Thymus (tissue), 11 donors: ENCODE results near the gene TLCD3B. TPM values are rescaled to one million over a fixed set of nuclear protein-coding genes. Genes with fewer than 3 reads are reported as not detected.

ENCODE experiments used
- DNase-seq, 9 donors: peaks; one replicate each; pipeline ENCODE4 v3.0.0-alpha.2; 2013; ENCODE audit warnings: low spot score in 9 of 9, low read depth in 6 of 9, missing footprints in 1 of 9
- H3K27ac ChIP-seq, 2 donors: one replicate each; pipeline ENCODE4 v1.5.1; 2013; ENCODE audit warnings: control low read depth in 1 of 2, low read depth in 1 of 2, low read length in 1 of 2, mild to moderate bottlenecking in 1 of 2, moderate library complexity in 1 of 2
- H3K27me3 ChIP-seq, 2 donors: one replicate each; pipeline ENCODE4 v1.5.1; 2013; ENCODE audit warnings: low read length in 1 of 2; ENCODE audit not compliant: control insufficient read depth in 2 of 2, insufficient read depth in 1 of 2
- H3K36me3 ChIP-seq, 2 donors: one replicate each; pipeline ENCODE4 v1.5.1; 2013; ENCODE audit warnings: low read length in 1 of 2, mild to moderate bottlenecking in 1 of 2, moderate library complexity in 1 of 2; ENCODE audit not compliant: control insufficient read depth in 2 of 2, insufficient read depth in 2 of 2
- H3K4me1 ChIP-seq, 2 donors: one replicate each; pipeline ENCODE4 v1.5.1; 2013; ENCODE audit warnings: low read length in 2 of 2; ENCODE audit not compliant: control insufficient read depth in 2 of 2, insufficient read depth in 2 of 2
- H3K4me3 ChIP-seq, 2 donors: one replicate each; pipeline ENCODE4 v1.5.1; 2013; ENCODE audit warnings: low read length in 2 of 2, control low read depth in 1 of 2, mild to moderate bottlenecking in 1 of 2
- H3K9me3 ChIP-seq, 2 donors: one replicate each; pipeline ENCODE4 v1.5.1; 2013; ENCODE audit warnings: low read length in 1 of 2, mild to moderate bottlenecking in 1 of 2; ENCODE audit not compliant: control insufficient read depth in 2 of 2, insufficient read depth in 1 of 2
- WGBS: extraction: QIAGEN DNeasy Blood & Tissue Kit; methylation state at CpG from one replicate; pipeline ENCODE4 v1.1.7; 2013; 5-methylcytosine and 5-hydroxymethylcytosine counted together
- polyA plus RNA-seq: library from polyadenylated mRNA; stranded (reverse); fragments of 200-250 nt; gene quantifications from one replicate; pipeline ENCODE4 v1.2.3, GENCODE V29; 2013
- total RNA-seq: library from RNA; stranded (reverse); fragments of 120-200 nt; gene quantifications from one replicate; pipeline ENCODE4 v1.2.4, GENCODE V29; 2013
- donor health status: healthy.

Gene TLCD3B
- total and polyA plus RNA-seq, 2 donors, result 0.24 to 0.68 TPM

DNA sequence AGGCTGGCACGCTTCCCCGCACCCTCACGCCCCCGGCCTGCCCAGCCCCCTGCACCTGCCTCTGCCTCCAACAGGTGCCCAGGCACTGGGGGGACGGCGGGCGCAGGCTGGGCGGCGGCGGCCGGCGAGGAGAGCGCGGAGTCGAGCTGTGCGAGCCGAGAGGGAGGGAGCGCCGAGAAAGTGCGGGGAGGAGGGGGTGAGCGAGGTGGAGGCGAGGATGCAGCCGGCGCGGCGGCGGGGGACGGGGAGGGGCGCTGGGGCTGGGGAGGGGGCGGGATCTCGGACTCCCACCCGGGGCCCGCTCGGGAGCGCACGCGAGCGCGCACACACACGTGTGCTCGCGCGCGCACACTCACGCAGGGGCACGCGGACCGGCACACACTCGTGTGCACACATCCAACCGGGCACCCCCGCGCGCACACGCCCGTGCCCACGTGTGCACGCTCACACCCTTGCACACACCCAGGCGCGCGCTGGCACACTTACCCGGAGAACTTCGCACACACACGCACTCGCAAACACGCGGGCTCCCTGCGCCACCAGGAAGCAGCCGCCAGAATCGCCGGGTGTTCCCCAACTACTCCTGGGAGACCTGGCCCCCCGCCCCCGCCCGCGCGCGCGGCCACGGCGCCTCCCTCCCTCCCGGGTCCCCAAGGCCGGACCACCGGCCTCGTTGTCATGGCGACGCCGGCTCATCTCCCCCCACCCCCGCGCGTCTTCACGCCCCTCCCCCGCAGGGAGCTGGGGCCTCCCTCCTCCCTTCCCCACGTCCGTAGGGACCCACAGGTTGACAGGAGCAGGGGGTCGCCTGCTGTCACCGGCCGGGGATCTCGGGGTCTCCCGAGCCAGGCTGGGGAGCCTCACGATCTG is 20.0 kb downstream of the TLCD3B start, which contains the start of gene DOC2A:
DOC2A (minus strand) TSS at position 184 of the 870 bp plus-strand sequence. CDS start 805 bp downstream, outside the sequence.
- DNase-seq, result peak in 1 of 9 donors; percentile 55
- Histone ChIP-seq H3K27me3 (peaks cover 29 to 67% of the 10 kb centered on the region in 2 donors), H3K4me3 (peak within 1 kb of the TSS in 1 of 2 donors; percentile 53), H3K36me3 (peaks cover under 1 to 5% of the 10 kb centered on the region in 2 donors), H3K9me3 (peaks cover 1 to 10% of the 10 kb centered on the region in 2 donors), H3K27ac (no peak within 1 kb of the TSS), H3K4me1 (peaks cover 7 to 12% of the 10 kb centered on the region in 2 donors)
- WGBS, result 1% methylated on average over 98 of the region's 99 CpGs

GRCh38 chr16:30009990-30010843 is 20.9 kb downstream of the TLCD3B start:
- WGBS, result 32% methylated on average over 34 of the region's 34 CpGs
- no peak for DNase-seq
- H3K27me3 ChIP-seq, result peaks cover 29 to 64% of the 10 kb centered on the region in 2 donors

GRCh38 chr16:30009085-30009862 is 21.8 kb downstream of the TLCD3B start:
- no peak overlapping the region for H3K4me3 ChIP-seq
- 71% methylated on average over 26 of the region's 26 CpGs for WGBS
- peaks cover 9% of the 10 kb centered on the region in 2 donors for H3K36me3 ChIP-seq
- no peak for DNase-seq
- peaks cover 29 to 61% of the 10 kb centered on the region in 2 donors for H3K27me3 ChIP-seq
- peaks cover 15 to 25% of the 10 kb centered on the region in 2 donors for H3K4me1 ChIP-seq
- no peak overlapping the region for H3K27ac ChIP-seq
- peaks cover 1 to 10% of the 10 kb centered on the region in 2 donors for H3K9me3 ChIP-seq

More at GRCh38 chr16:30009990-30010843, 20.9 kb downstream of the TLCD3B start:
- H3K9me3 ChIP-seq, result peaks cover 1 to 10% of the 10 kb centered on the region in 2 donors
- H3K27ac ChIP-seq, result no peak overlapping the region
- H3K4me1 ChIP-seq, result peaks cover 7 to 15% of the 10 kb centered on the region in 2 donors
- peaks cover 9% of the 10 kb centered on the region in 2 donors for H3K36me3 ChIP-seq
- H3K4me3 ChIP-seq, result peak overlapping the region in 1 of 2 donors; percentile 53

- Histone ChIP-seq H3K36me3 (peaks cover 15 to 17% of the 10 kb centered on the region in 2 donors), H3K9me3 (peaks cover 1 to 10% of the 10 kb centered on the region in 2 donors), H3K4me1 (peaks cover 15 to 28% of the 10 kb centered on the region in 2 donors), H3K27ac (no peak overlapping the region), H3K4me3 (no peak overlapping the region), H3K27me3 (peaks cover 27 to 44% of the 10 kb centered on the region in 2 donors)
- 92% methylated on average over 11 of the region's 11 CpGs for WGBS
- DNase-seq, result no peak
These were observed 23.6 kb downstream of the TLCD3B start for GRCh38 chr16:30007378-30007895.

DNA sequence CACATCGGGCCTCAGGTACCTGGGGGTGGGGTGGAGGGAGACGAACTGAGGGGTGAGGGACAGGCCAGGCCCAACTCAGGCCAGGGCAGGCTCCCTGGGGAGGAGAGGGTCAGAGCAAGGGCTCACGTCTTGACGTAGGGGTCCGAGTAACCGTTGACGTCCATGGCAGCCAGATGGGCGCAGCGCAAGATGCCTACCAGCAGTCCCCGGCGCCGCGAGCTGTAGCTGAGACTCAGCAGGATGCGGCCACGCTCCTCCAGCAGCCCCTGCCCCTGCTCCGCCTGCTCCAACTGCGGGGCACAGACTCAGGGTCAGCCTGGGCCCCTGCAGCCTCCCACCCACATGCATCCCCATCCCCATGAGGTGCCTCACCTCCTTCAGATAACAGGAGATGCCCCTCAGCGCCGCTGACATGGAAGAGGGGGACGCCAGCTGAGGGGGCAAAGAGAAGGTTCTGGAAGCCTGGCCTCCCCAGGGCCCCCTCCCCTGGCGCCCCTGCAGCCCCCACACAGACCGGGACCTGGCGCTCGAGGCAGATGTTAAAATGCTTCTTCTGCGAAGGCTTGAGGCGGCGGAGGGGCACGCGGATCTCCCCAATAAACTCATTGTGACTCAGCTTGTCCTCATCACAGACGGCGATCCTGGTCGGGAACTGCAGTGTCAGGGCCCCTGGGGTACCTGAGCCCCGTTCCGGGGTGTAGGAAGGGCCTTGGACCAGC is 24.3 kb downstream of the TLCD3B start:
- WGBS, result 97% methylated on average over 34 of the region's 34 CpGs
- peaks cover 21 to 37% of the 10 kb centered on the region in 2 donors for H3K27me3 ChIP-seq
- no peak overlapping the region for H3K4me3 ChIP-seq
- peaks cover 15 to 27% of the 10 kb centered on the region in 2 donors for H3K4me1 ChIP-seq
- no peak for DNase-seq
- no peak overlapping the region for H3K27ac ChIP-seq
- peaks cover 20 to 23% of the 10 kb centered on the region in 2 donors for H3K36me3 ChIP-seq
- H3K9me3 ChIP-seq, result peaks cover 0 to 7% of the 10 kb centered on the region in 2 donors

DNA sequence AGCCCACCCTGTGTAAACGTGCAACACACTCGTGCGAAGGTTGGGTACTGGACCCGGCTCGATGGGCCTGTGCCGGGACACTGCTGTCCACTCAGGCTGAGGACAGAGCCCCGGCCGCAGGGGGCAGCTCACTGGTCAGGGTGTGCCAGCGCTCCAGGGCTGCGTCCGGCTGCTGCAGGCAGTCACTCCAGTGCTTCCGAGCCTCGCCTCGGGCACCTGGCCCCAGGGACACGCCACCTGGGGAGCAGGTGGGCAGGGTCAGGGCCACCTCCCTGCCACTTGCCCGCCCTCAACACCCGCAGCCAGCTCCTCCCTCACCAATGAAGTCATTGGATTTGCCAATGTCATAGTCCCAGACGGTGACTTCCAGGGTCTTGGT is 25.0 kb downstream of the TLCD3B start:
- DNase-seq, result no peak
- H3K4me3 ChIP-seq, result no peak overlapping the region
- H3K36me3 ChIP-seq, result peaks cover 27 to 29% of the 10 kb centered on the region in 2 donors
- peaks cover 15 to 23% of the 10 kb centered on the region in 2 donors for H3K4me1 ChIP-seq
- no peak overlapping the region for H3K27ac ChIP-seq
- WGBS, result 95% methylated on average over 18 of the region's 18 CpGs
- peaks cover 0 to 4% of the 10 kb centered on the region in 2 donors for H3K9me3 ChIP-seq
- H3K27me3 ChIP-seq, result peaks cover 14 to 30% of the 10 kb centered on the region in 2 donors

- Histone ChIP-seq H3K9me3 (peaks cover 0 to 2% of the 10 kb centered on the region in 2 donors), H3K27me3 (peaks cover 10 to 24% of the 10 kb centered on the region in 2 donors), H3K4me1 (peaks cover 12 to 21% of the 10 kb centered on the region in 2 donors), H3K36me3 (peaks cover 32 to 35% of the 10 kb centered on the region in 2 donors), H3K4me3 (no peak overlapping the region), H3K27ac (no peak overlapping the region)
- WGBS, result 82% methylated on average over 35 of the region's 35 CpGs
- DNase-seq, result peak in 1 of 9 donors; percentile 37
These were observed 25.6 kb downstream of the TLCD3B start for GRCh38 chr16:30005341-30006094.
